ENCODE results near the gene ASF1A. TPM values are rescaled to one million over a fixed set of nuclear protein-coding genes. Genes with fewer than 3 reads are reported as not detected.

The ASF1A gene
- total and polyA plus RNA-seq, 12 donors, result 11.7 to 27.2 (median 22.0) TPM

- Histone ChIP-seq H3K27ac (no peak overlapping the region), H3K27me3 (no peaks in the 10 kb centered on the region), H3K36me3 (no peaks in the 10 kb centered on the region), H3K9me3 (peaks cover 0 to 75% (median 10%) of the 10 kb centered on the region in 11 donors), H3K4me1 (no peaks in the 10 kb centered on the region), H3K4me3 (no peak overlapping the region)
- TF ChIP-seq CTCF (IDR thresholded peaks at IDR 0.05), result no peak
- DNase-seq (no peak), ATAC-seq (no peak)
- intact Hi-C loops (cut with DNase I), result no loop called here
Measured at GRCh38 chr6:118945217-118945616, 51.3 kb downstream of the ASF1A start.

GRCh38 chr6:118952683-118953082, 58.7 kb downstream of the ASF1A start:
- Histone ChIP-seq H3K9me3 (peaks cover 0 to 28% (median 0%) of the 10 kb centered on the region in 11 donors), H3K4me1 (no peaks in the 10 kb centered on the region), H3K27me3 (no peaks in the 10 kb centered on the region), H3K4me3 (no peak overlapping the region), H3K36me3 (no peaks in the 10 kb centered on the region), H3K27ac (no peak overlapping the region)
- no peak for DNase-seq
- intact Hi-C loops (cut with DNase I), result no loop called here
- TF ChIP-seq CTCF (IDR thresholded peaks at IDR 0.05), result no peak
- 97 to 98% methylated on average over 2 of the region's 2 CpGs for WGBS, 2 donors
- ATAC-seq, result no peak

- no peak overlapping the region for H3K4me3 ChIP-seq
- H3K4me1 ChIP-seq, result no peaks in the 10 kb centered on the region
- ATAC-seq, result no peak
- no peaks in the 10 kb centered on the region for H3K27me3 ChIP-seq
- no peak for TF ChIP-seq CTCF (IDR thresholded peaks at IDR 0.05)
- intact Hi-C loops (cut with DNase I), result no loop called here
- WGBS, 2 donors, result 73 to 92% methylated on average over 2 of the region's 2 CpGs
- H3K36me3 ChIP-seq, result no peaks in the 10 kb centered on the region
- no peak overlapping the region for H3K27ac ChIP-seq
- no peak for DNase-seq
- peaks cover 0 to 20% (median 0%) of the 10 kb centered on the region in 11 donors for H3K9me3 ChIP-seq
Measured at GRCh38 chr6:118953391-118953790, 59.4 kb downstream of the ASF1A start.

Other genes starting within 250 kb of the ASF1A start
- gene CEP85L, start 242.6 kb upstream of the ASF1A start, total RNA-seq, result 10 to 100 TPM in 3 of 10 donors, 1 to 10 TPM in 7; 5.4 to 19.2 (median 8.1) TPM
- 10 to 100 TPM in 1 of 2 donors, 1 to 10 TPM in 1; 1.0 to 11.0 TPM for gene CEP85L, start 242.6 kb upstream of the ASF1A start, polyA plus RNA-seq
- 1 to 10 TPM; 4.0 to 7.8 (median 5.5) TPM for gene MCM9, start 41.0 kb downstream of the ASF1A start, total RNA-seq
- 1 to 10 TPM; 1.5 to 3.3 TPM for gene MCM9, start 41.0 kb downstream of the ASF1A start, polyA plus RNA-seq
- gene FAM184A, start 184.5 kb downstream of the ASF1A start, total RNA-seq, result 1 to 10 TPM in 1 of 10 donors, under 1 TPM in 9; 0.16 to 1.6 (median 0.42) TPM
- gene FAM184A, start 184.5 kb downstream of the ASF1A start, polyA plus RNA-seq, result 1 to 10 TPM in 1 of 2 donors, under 1 TPM in 1; 0.22 to 3.0 TPM

Data from heart right ventricle (tissue), 16 donors.